Hepatic stellate cell (primary cell): Measurements from ENCODE around the gene EVI2B.
"Not testable (repeated sequence)": the region's sequence is repeated elsewhere in the genome, so short reads cannot be mapped to it uniquely, and the experiment has no call there.

ENCODE experiments used
- DNase-seq: peaks from one replicate; pipeline ENCODE4 v3.0.0; 2011; ENCODE audit warnings: low spot score

EVI2B gene

GRCh38 chr17:31310260-31310659, 3.6 kb downstream of the EVI2B start:
- DNase-seq = no peak

- no peak for DNase-seq
These were observed 4.3 kb downstream of the EVI2B start for GRCh38 chr17:31309556-31309955.

- no peak for DNase-seq
These were observed 5.2 kb downstream of the EVI2B start for GRCh38 chr17:31308372-31309334.

GRCh38 chr17:31307640-31308039, 6.2 kb downstream of the EVI2B start:
- no peak for DNase-seq

GRCh38 chr17:31299624-31300023, 14.2 kb downstream of the EVI2B start:
- DNase-seq = no peak

GRCh38 chr17:31297090-31297489, 16.8 kb downstream of the EVI2B start, which contains the start of gene OMG:
Gene OMG, minus strand, starts transcription at chr17:31297239. Its CDS starts 908 bp downstream, at chr17:31296331.
- no peak for DNase-seq

- no peak for DNase-seq
These were observed 17.7 kb downstream of the EVI2B start for GRCh38 chr17:31296142-31296541.

GRCh38 chr17:31295489-31295871, 18.4 kb downstream of the EVI2B start:
- DNase-seq = no peak

GRCh38 chr17:31294820-31295488, 18.9 kb downstream of the EVI2B start:
- DNase-seq = no peak

GRCh38 chr17:31294231-31294630, 19.6 kb downstream of the EVI2B start:
- no peak for DNase-seq

GRCh38 chr17:31293581-31293980, 20.3 kb downstream of the EVI2B start:
- DNase-seq = no peak

GRCh38 chr17:31291820-31292219, 22.0 kb downstream of the EVI2B start:
- no peak for DNase-seq

GRCh38 chr17:31289790-31290189, 24.1 kb downstream of the EVI2B start:
- DNase-seq = no peak

GRCh38 chr17:31287932-31288331, 25.9 kb downstream of the EVI2B start:
- not testable (repeated sequence) for DNase-seq

- no peak for DNase-seq
These were observed 27.3 kb downstream of the EVI2B start for GRCh38 chr17:31286587-31286986.

GRCh38 chr17:31283841-31284240, 30.0 kb downstream of the EVI2B start:
- DNase-seq = no peak

GRCh38 chr17:31281061-31281460, 32.8 kb downstream of the EVI2B start:
- DNase-seq = no peak

GRCh38 chr17:31279401-31279800, 34.5 kb downstream of the EVI2B start:
- no peak for DNase-seq

- no peak for DNase-seq
These were observed 38.7 kb downstream of the EVI2B start for GRCh38 chr17:31275116-31275515.

- DNase-seq = no peak
These were observed 39.6 kb downstream of the EVI2B start for GRCh38 chr17:31274252-31274651.

- DNase-seq = no peak
These were observed 40.3 kb downstream of the EVI2B start for GRCh38 chr17:31273516-31273915.

- DNase-seq = no peak
These were observed 41.1 kb downstream of the EVI2B start for GRCh38 chr17:31272803-31273202.

- DNase-seq = no peak
These were observed 41.6 kb downstream of the EVI2B start for GRCh38 chr17:31272236-31272635.
